ENCODE data around the gene TMEM247. TPM values are rescaled to one million over a fixed set of nuclear protein-coding genes. Genes with fewer than 3 reads are reported as not detected.

TMEM247 gene
- total RNA-seq, 4 donors from 2014 or later = not detected

- Histone ChIP-seq H3K27me3 (no peaks in the 10 kb centered on the region), H3K4me1 (no peaks in the 10 kb centered on the region), H3K4me3 (no peak overlapping the region), H3K9me3 (no peaks in the 10 kb centered on the region), H3K27ac (no peak overlapping the region), H3K36me3 (no peaks in the 10 kb centered on the region)
- 60 to 79% methylated on average over 2 of the region's 2 CpGs for WGBS, 2 donors (ENCODE audit: low coverage in 1 of 2)
- no peak for DNase-seq
- no peak for TF ChIP-seq POLR2A (IDR thresholded peaks at IDR 0.05)
- no peak for TF ChIP-seq POLR2AphosphoS5 (IDR thresholded peaks at IDR 0.05)
- TF ChIP-seq EP300 (IDR thresholded peaks at IDR 0.05; ENCODE audit: low read depth) = no peak
- TF ChIP-seq, protein P1, sequence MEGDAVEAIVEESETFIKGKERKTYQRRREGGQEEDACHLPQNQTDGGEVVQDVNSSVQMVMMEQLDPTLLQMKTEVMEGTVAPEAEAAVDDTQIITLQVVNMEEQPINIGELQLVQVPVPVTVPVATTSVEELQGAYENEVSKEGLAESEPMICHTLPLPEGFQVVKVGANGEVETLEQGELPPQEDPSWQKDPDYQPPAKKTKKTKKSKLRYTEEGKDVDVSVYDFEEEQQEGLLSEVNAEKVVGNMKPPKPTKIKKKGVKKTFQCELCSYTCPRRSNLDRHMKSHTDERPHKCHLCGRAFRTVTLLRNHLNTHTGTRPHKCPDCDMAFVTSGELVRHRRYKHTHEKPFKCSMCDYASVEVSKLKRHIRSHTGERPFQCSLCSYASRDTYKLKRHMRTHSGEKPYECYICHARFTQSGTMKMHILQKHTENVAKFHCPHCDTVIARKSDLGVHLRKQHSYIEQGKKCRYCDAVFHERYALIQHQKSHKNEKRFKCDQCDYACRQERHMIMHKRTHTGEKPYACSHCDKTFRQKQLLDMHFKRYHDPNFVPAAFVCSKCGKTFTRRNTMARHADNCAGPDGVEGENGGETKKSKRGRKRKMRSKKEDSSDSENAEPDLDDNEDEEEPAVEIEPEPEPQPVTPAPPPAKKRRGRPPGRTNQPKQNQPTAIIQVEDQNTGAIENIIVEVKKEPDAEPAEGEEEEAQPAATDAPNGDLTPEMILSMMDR (IDR thresholded peaks at IDR 0.05) = no peak
- in situ Hi-C loops (cut with MboI; ENCODE audit: low pct_ligation_motif_present in 1 of 4, low pct_unique_long_range_greater_than_20kb in 1 of 4, low sequenced_read_pairs in 3 of 4) = no loop called here
- intact Hi-C loops (cut with DNase I; ENCODE audit: low total_unique reads) = no loop called here
Measured at GRCh38 chr2:46438794-46439193, 40.6 kb upstream of the TMEM247 start.

DNA sequence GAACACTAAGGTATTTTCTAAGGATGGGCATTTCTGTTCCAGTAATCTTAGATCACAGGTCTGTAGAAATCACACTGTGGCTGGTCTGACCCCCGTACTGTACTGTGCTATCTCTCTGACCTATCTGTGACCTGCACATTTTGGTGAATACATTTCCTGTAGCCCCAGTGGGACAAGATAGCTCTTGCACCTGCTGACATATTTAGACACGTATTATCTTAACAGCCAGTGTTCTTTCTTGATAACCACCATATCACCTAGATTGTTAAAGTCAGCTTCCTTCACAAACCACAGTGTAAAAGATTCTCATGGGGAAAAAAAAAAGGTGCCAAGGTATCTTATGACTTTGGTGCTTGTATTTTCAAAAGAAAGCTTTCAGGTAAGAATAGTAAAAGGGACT is 39.8 kb upstream of the TMEM247 start:
- Histone ChIP-seq H3K4me1 (no peaks in the 10 kb centered on the region), H3K36me3 (no peaks in the 10 kb centered on the region), H3K4me3 (no peak overlapping the region), H3K27me3 (no peaks in the 10 kb centered on the region), H3K27ac (no peak overlapping the region), H3K9me3 (no peaks in the 10 kb centered on the region)
- TF ChIP-seq POLR2AphosphoS5 (IDR thresholded peaks at IDR 0.05) (no peak), EP300 (IDR thresholded peaks at IDR 0.05; ENCODE audit: low read depth) (no peak), POLR2A (IDR thresholded peaks at IDR 0.05) (no peak)
- TF ChIP-seq, protein P1 (IDR thresholded peaks at IDR 0.05) = no peak
- in situ Hi-C loops (cut with MboI; ENCODE audit: low pct_ligation_motif_present in 1 of 4, low pct_unique_long_range_greater_than_20kb in 1 of 4, low sequenced_read_pairs in 3 of 4) (no loop called here), intact Hi-C loops (cut with DNase I; ENCODE audit: low total_unique reads) (no loop called here)
- no peak for DNase-seq
- WGBS, 2 donors (ENCODE audit: low coverage in 1 of 2) = 36 to 44% methylated on average over 2 of the region's 2 CpGs

DNA sequence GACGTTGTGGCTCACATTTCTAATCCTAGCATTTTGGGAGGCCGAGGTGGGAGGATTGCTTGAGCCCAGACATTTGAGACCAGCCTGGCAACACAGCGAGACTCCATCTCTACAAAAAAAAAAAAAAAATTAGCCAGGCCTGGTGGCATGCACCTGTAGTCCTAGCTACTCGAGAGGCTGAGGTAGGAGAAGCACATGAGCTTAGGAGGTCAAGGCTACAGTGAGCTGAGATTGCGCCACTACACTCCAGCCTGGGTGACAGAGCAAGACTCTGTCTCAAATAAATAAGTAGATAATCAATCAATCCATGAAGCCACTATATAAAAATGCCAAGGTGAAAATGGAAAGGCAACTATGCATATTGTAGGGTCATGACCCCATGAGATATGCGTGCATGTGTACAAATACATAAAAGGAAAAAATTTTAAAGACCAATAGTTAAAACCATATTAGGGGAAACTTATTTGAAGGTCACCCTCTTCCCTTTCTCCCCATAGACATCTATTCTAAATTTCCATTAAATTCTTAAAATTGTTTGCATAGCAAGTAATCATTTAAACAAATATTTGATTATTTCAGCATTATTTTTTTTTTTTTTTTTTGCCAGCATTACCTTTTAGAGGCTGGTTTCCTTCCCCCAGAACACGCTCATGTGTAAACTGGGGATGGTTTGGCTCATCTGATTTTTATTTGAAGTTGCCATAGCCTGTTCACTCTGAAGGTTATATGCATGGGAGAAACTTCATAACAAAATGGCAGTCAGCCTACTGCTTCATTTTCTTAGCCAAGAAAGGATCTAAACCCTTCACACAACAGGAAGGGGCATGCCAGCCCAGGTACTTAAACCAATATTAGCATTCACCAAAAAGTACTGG is 37.3 kb upstream of the TMEM247 start:
- TF ChIP-seq POLR2A (IDR thresholded peaks at IDR 0.05) = no peak
- TF ChIP-seq EP300 (IDR thresholded peaks at IDR 0.05; ENCODE audit: low read depth) = no peak
- TF ChIP-seq, protein P1 (IDR thresholded peaks at IDR 0.05) = no peak
- TF ChIP-seq POLR2AphosphoS5 (IDR thresholded peaks at IDR 0.05) = no peak
- Histone ChIP-seq H3K9me3 (peaks cover 0 to 5% of the 10 kb centered on the region in 2 donors), H3K27ac (no peak overlapping the region), H3K27me3 (no peaks in the 10 kb centered on the region), H3K4me1 (no peaks in the 10 kb centered on the region), H3K4me3 (no peak overlapping the region), H3K36me3 (no peaks in the 10 kb centered on the region)
- no peak for DNase-seq
- in situ Hi-C loops (cut with MboI; ENCODE audit: low pct_ligation_motif_present in 1 of 4, low pct_unique_long_range_greater_than_20kb in 1 of 4, low sequenced_read_pairs in 3 of 4) = no loop called here
- intact Hi-C loops (cut with DNase I; ENCODE audit: low total_unique reads) = no loop called here
- 89 to 93% methylated on average over 6 to 7 of the region's 7 CpGs for WGBS, 2 donors (ENCODE audit: low coverage in 1 of 2)

- TF ChIP-seq, protein P1 (IDR thresholded peaks at IDR 0.05) = no peak
- TF ChIP-seq POLR2AphosphoS5 (IDR thresholded peaks at IDR 0.05) = no peak
- no peak for TF ChIP-seq EP300 (IDR thresholded peaks at IDR 0.05; ENCODE audit: low read depth)
- intact Hi-C loops (cut with DNase I; ENCODE audit: low total_unique reads) (no loop called here), in situ Hi-C loops (cut with MboI; ENCODE audit: low pct_ligation_motif_present in 1 of 4, low pct_unique_long_range_greater_than_20kb in 1 of 4, low sequenced_read_pairs in 3 of 4) (no loop called here)
- 76 to 85% methylated on average over 2 of the region's 2 CpGs for WGBS, 2 donors (ENCODE audit: low coverage in 1 of 2)
- no peak for DNase-seq
- H3K4me3 ChIP-seq = no peak overlapping the region
- H3K36me3 ChIP-seq = no peaks in the 10 kb centered on the region
- peaks cover 0 to 5% of the 10 kb centered on the region in 2 donors for H3K9me3 ChIP-seq
- H3K27me3 ChIP-seq = no peaks in the 10 kb centered on the region
- no peaks in the 10 kb centered on the region for H3K4me1 ChIP-seq
- no peak overlapping the region for H3K27ac ChIP-seq
Measured at GRCh38 chr2:46444732-46445131, 34.6 kb upstream of the TMEM247 start.
